HepG2 (cell line): Measurements from ENCODE around the gene FLYWCH1. TPM values are rescaled to one million over a fixed set of nuclear protein-coding genes. Genes with fewer than 3 reads are reported as not detected.
A peak's percentile ranks its signal among the peaks of the same experiment; 100 is the strongest.

Experiments
- CAMTA2 ChIP-seq: sonication (generic); formaldehyde crosslinking; IDR thresholded peaks from 2 replicates; pipeline ENCODE4 v1.4.0; 2020; ENCODE audit warnings: mild to moderate bottlenecking, missing genetic modification reagents, borderline replicate concordance
- FOXA1 ChIP-seq, 2 experiments: fragments of 450-650 bp in 1 of 2; sonication (generic) in 1 of 2; formaldehyde crosslinking in 1 of 2; IDR thresholded peaks; 2 replicates each; pipeline versions ENCODE4 v1.4.0 to v1.6.1; 2016 to 2020; ENCODE audit warnings: missing genetic modification reagents in 1 of 2
- FOXA3 ChIP-seq: IDR thresholded peaks from 2 replicates; pipeline ENCODE4 v1.6.1; 2016; ENCODE audit warnings: missing genetic modification reagents, missing compliant biosample characterization
- GABPB1 ChIP-seq: IDR thresholded peaks from 2 replicates; pipeline ENCODE4 v1.6.1; 2016; ENCODE audit warnings: mild to moderate bottlenecking, missing genetic modification reagents, moderate library complexity, missing compliant biosample characterization
- HDAC1 ChIP-seq: sonication (generic); formaldehyde crosslinking; IDR thresholded peaks from 2 replicates; pipeline ENCODE4 v1.5.1; 2020; ENCODE audit warnings: mild to moderate bottlenecking, missing genetic modification reagents
- HNF4G ChIP-seq, 2 experiments: sonication (generic) in 1 of 2; formaldehyde crosslinking in 1 of 2; IDR thresholded peaks; 2 replicates each; pipeline versions ENCODE4 v1.4.0 to v1.6.1; 2011 to 2020; ENCODE audit warnings: borderline replicate concordance in 2 of 2, low read depth in 2 of 2, mild to moderate bottlenecking in 2 of 2, low read length in 1 of 2, missing genetic modification reagents in 1 of 2, moderate library complexity in 1 of 2
- HNRNPK ChIP-seq: fragments of 200-400 bp; formaldehyde crosslinking; IDR thresholded peaks from 2 replicates; pipeline ENCODE4 v1.6.1; 2018; ENCODE audit warnings: low read length, low read depth, moderate library complexity, mild to moderate bottlenecking; ENCODE audit not compliant: poor library complexity, severe bottlenecking
- HOXA5 ChIP-seq: sonication (generic); formaldehyde crosslinking; IDR thresholded peaks from 2 replicates; pipeline ENCODE4 v1.4.0; 2020; ENCODE audit warnings: missing genetic modification reagents
- IRF2 ChIP-seq: IDR thresholded peaks from 2 replicates; pipeline ENCODE4 v1.6.1; 2018; ENCODE audit warnings: missing genetic modification reagents, missing compliant biosample characterization
- KLF11 ChIP-seq: IDR thresholded peaks from 2 replicates; pipeline ENCODE4 v1.6.1; 2016; ENCODE audit warnings: missing compliant biosample characterization
- MYPOP ChIP-seq: sonication (generic); formaldehyde crosslinking; IDR thresholded peaks from 2 replicates; pipeline ENCODE4 v1.8.1; 2023; ENCODE audit warnings: mild to moderate bottlenecking, moderate library complexity, missing genetic modification reagents
- NFIB ChIP-seq: sonication (generic); formaldehyde crosslinking; IDR thresholded peaks from 2 replicates; pipeline ENCODE4 v1.9.0; 2021; ENCODE audit warnings: missing genetic modification reagents, mild to moderate bottlenecking, borderline replicate concordance
- SP5 ChIP-seq: IDR thresholded peaks from 2 replicates; pipeline ENCODE4 v1.6.1; 2016; ENCODE audit warnings: low read depth, borderline replicate concordance
- TGIF2 ChIP-seq: IDR thresholded peaks from 2 replicates; pipeline ENCODE4 v1.6.1; 2016; ENCODE audit warnings: control low read depth, missing compliant biosample characterization
- ZNF264 ChIP-seq: sonication (generic); formaldehyde crosslinking; IDR thresholded peaks from 2 replicates; pipeline ENCODE4 v1.4.0; 2020; ENCODE audit warnings: missing genetic modification reagents
- ZNF333 ChIP-seq: sonication (generic); formaldehyde crosslinking; IDR thresholded peaks from 2 replicates; pipeline ENCODE4 v1.4.0; 2020; ENCODE audit warnings: mild to moderate bottlenecking, missing genetic modification reagents, borderline replicate concordance
- ZNF713 ChIP-seq: sonication (generic); formaldehyde crosslinking; IDR thresholded peaks from 2 replicates; pipeline ENCODE4 v1.4.0; 2020; ENCODE audit warnings: mild to moderate bottlenecking, missing genetic modification reagents
- ZSCAN30 ChIP-seq: sonication (generic); formaldehyde crosslinking; IDR thresholded peaks from 2 replicates; pipeline ENCODE4 v1.5.0; 2020; ENCODE audit warnings: mild to moderate bottlenecking, missing genetic modification reagents
- polyA plus RNA-seq, 8 experiments: library from polyadenylated mRNA; depleted of rRNA in 3 of 8; stranded (reverse) in 7 of 8; unstranded in 1 of 8; fragments of >200 nt; fragmentation: Illumina TruSeq in 4 of 8; extraction: Trizol in 4 of 8; gene quantifications; 2 replicates each; pipeline versions ENCODE4 v1.2.1 to v1.2.3, GENCODE V29; 2011 to 2016; ENCODE audit warnings: low read depth in 4 of 8, missing spikeins in 1 of 8, mixed read lengths in 1 of 8; ENCODE audit not compliant: insufficient read depth in 1 of 8
- total RNA-seq, 5 experiments: library from RNA; depleted of rRNA; stranded (reverse); fragments of >200 nt; fragmentation: Illumina TruSeq; extraction: Trizol; gene quantifications; 2 replicates each; pipeline ENCODE4 v1.2.3, GENCODE V29; 2016; ENCODE audit warnings: low read depth in 1 of 5
- TF ChIP-seq, protein P1 (sequence below): sonication (generic); formaldehyde crosslinking; IDR thresholded peaks from 2 replicates; pipeline ENCODE4 v1.9.0; 2022; ENCODE audit warnings: low read depth, missing genetic modification reagents
- TF ChIP-seq, protein P2 (sequence below): sonication (generic); formaldehyde crosslinking; IDR thresholded peaks from 2 replicates; pipeline ENCODE4 v1.8.1; 2023; ENCODE audit warnings: mild to moderate bottlenecking, missing genetic modification reagents
- TF ChIP-seq, protein P3 (sequence below): sonication (generic); formaldehyde crosslinking; IDR thresholded peaks from 2 replicates; pipeline ENCODE4 v1.5.0; 2020; ENCODE audit warnings: mild to moderate bottlenecking, missing genetic modification reagents, borderline replicate concordance
- TF ChIP-seq, protein P4 (sequence below): IDR thresholded peaks from 2 replicates; pipeline ENCODE4 v1.6.1; 2016; ENCODE audit warnings: missing genetic modification reagents, missing compliant biosample characterization

FLYWCH1 gene
- total and polyA plus RNA-seq, 2 of the 13 experiments (the other 11 are each of a cell fraction or from before 2014, with no cell fraction given) = 7.3 to 12.4 TPM

GRCh38 chr16:2904100-2904921 lies 7.4 kb upstream of the FLYWCH1 start (continued):
- TF ChIP-seq KLF11 (CRISPR knock-in tag) = 0 out of 2 replicates have a peak, but pooled peaks have one; percentile 45
- no peak for TF ChIP-seq FOXA1 (IDR thresholded peaks at IDR 0.05)
- TF ChIP-seq FOXA1 (CRISPR knock-in tag; IDR thresholded peaks at IDR 0.05) = 0 out of 2 replicates have a peak, but pooled peaks have one; percentile 7
- 0 out of 2 replicates have a peak, but pooled peaks have one; percentile 59 for TF ChIP-seq ZNF333
- TF ChIP-seq IRF2 (CRISPR knock-in tag) = peak; percentile 61; the same call in 1 of the 2 replicates
- no peak for TF ChIP-seq ZSCAN30
- TF ChIP-seq, protein P1, sequence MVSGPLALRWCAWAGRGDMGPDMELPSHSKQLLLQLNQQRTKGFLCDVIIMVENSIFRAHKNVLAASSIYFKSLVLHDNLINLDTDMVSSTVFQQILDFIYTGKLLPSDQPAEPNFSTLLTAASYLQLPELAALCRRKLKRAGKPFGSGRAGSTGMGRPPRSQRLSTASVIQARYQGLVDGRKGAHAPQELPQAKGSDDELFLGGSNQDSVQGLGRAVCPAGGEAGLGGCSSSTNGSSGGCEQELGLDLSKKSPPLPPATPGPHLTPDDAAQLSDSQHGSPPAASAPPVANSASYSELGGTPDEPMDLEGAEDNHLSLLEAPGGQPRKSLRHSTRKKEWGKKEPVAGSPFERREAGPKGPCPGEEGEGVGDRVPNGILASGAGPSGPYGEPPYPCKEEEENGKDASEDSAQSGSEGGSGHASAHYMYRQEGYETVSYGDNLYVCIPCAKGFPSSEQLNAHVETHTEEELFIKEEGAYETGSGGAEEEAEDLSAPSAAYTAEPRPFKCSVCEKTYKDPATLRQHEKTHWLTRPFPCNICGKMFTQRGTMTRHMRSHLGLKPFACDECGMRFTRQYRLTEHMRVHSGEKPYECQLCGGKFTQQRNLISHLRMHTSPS (CRISPR knock-in tag) = no peak; the same call in 1 of the 2 replicates
- TF ChIP-seq HDAC1 (CRISPR knock-in tag) = peak; percentile 78; the same call in 1 of the 2 replicates
- peak; percentile 49 for TF ChIP-seq FOXA3
- TF ChIP-seq HNRNPK = peak; percentile 27
- no peak for TF ChIP-seq HNF4G (IDR thresholded peaks at IDR 0.05; ENCODE audit: borderline replicate concordance, low read depth, low read length)
- 0 out of 2 replicates have a peak, but pooled peaks have one; percentile 39 for TF ChIP-seq HNF4G (CRISPR knock-in tag; IDR thresholded peaks at IDR 0.05; ENCODE audit: borderline replicate concordance, low read depth)
- no peak for TF ChIP-seq ZNF713
- TF ChIP-seq, protein P2, sequence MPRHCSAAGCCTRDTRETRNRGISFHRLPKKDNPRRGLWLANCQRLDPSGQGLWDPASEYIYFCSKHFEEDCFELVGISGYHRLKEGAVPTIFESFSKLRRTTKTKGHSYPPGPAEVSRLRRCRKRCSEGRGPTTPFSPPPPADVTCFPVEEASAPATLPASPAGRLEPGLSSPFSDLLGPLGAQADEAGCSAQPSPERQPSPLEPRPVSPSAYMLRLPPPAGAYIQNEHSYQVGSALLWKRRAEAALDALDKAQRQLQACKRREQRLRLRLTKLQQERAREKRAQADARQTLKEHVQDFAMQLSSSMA = peak; percentile 85; the same call in 1 of the 2 replicates
- TF ChIP-seq TGIF2 (CRISPR knock-in tag) = peak; percentile 45; the same call in 1 of the 2 replicates
- TF ChIP-seq NFIB (CRISPR knock-in tag) = no peak
- peak; percentile 78; the same call in 1 of the 2 replicates for TF ChIP-seq ZNF264 (CRISPR knock-in tag)
- TF ChIP-seq MYPOP (CRISPR knock-in tag) = peak; percentile 74; the same call in 1 of the 2 replicates
- TF ChIP-seq GABPB1 (CRISPR knock-in tag) = peak; percentile 78
- TF ChIP-seq HOXA5 (CRISPR knock-in tag) = peak; percentile 77
- TF ChIP-seq, protein P3, sequence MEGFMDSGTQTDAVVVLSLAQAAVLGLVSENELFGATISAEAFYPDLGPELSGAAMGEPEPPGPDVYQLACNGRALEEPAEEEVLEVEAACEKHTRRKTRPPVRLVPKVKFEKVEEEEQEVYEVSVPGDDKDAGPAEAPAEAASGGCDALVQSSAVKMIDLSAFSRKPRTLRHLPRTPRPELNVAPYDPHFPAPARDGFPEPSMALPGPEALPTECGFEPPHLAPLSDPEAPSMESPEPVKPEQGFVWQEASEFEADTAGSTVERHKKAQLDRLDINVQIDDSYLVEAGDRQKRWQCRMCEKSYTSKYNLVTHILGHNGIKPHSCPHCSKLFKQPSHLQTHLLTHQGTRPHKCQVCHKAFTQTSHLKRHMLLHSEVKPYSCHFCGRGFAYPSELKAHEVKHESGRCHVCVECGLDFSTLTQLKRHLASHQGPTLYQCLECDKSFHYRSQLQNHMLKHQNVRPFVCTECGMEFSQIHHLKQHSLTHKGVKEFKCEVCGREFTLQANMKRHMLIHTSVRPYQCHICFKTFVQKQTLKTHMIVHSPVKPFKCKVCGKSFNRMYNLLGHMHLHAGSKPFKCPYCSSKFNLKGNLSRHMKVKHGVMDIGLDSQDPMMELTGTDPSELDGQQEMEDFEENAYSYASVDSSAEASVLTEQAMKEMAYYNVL (CRISPR knock-in tag) = 0 out of 2 replicates have a peak, but pooled peaks have one; percentile 22
- TF ChIP-seq CAMTA2 (CRISPR knock-in tag) = peak; percentile 70; the same call in 1 of the 2 replicates
- TF ChIP-seq, protein P4, sequence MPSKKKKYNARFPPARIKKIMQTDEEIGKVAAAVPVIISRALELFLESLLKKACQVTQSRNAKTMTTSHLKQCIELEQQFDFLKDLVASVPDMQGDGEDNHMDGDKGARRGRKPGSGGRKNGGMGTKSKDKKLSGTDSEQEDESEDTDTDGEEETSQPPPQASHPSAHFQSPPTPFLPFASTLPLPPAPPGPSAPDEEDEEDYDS (CRISPR knock-in tag) = 0 out of 2 replicates have a peak, but pooled peaks have one; percentile 21
- peak; percentile 33 for TF ChIP-seq SP5 (CRISPR knock-in tag)
